ENCODE results near the gene P2RX3.
"Not testable (repeated sequence)": the region's sequence is repeated elsewhere in the genome, so short reads cannot be mapped to it uniquely, and the experiment has no call there.

P2RX3 gene

DNA sequence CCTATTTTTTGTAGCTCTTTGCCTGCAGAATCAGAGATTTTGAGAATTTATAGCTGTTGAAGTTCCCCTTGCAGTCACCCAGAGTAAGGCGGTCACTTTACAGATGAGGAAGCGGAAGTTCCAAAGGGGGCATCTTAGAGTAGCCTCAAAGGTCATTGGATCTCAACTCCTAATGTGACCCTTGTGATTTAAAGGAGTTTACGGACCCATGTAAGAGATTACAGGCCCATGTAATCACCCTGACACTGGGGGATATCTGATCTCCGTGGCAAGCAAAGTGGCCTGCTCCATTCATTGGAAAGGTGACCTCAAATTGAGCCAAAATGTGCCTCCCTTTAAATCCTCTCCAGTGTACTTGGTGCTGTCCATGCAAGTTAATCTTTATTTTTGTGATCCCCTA lies 15.7 kb downstream of the P2RX3 start:
- DNase-seq: no peak

DNA sequence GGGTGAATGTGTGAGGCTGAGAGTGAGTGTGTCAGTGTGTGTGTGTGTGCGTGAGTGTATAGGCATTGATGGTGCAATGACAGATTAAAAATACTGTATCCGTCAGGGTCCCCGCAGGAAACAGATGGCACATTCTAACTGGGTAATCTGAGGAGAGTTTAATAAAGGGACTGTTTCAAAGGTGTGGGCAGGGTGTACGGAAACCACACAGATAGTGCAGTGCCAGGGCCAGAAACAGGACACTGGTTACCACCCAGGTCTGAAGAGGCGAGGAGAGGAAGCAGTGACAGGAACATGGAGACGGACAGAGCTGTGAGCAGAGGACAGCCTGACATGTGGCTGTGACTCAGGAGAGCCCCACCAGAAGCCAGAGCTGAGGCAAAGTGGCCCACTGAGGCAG lies 16.5 kb downstream of the P2RX3 start:
- no peak for DNase-seq

DNA sequence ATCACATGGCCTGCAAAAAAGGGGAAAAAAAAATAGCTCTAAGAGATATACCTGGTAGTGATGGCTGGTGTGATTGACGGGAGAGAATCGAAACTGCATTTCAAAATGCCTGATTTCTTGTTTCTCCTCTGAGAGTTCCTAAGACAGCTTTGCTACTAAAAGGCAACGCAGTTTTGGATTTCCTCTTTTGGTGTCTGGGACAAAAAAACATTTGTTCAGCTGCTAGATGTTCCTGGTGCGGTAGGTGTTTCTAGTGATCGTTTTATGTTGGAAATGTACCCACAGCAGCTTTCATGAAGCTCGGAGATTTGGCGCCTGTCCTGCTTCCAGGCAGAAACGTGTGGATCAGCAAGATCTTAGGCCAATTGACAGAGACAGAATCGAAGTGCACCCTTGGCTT lies 18.1 kb downstream of the P2RX3 start:
- no peak for DNase-seq

DNA sequence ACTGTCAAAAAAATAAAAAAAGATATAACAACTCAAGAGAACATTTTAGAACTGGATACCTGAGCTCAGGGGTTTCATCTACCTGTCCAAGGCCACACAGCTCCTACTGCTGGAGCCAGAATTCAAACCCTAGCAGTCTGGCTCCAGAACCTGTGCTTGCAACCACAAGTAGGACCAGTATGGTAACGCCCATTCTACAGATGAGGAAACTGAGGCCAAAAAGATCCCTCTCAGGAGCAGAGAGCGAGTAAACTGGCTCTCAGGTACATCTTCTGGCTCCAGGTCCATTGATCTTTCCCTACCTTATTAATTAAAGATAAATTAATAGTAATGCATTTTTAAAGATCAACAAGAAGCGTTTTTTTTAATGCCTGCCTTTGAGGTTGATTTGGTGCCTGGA lies 19.2 kb downstream of the P2RX3 start:
- DNase-seq: no peak

DNA sequence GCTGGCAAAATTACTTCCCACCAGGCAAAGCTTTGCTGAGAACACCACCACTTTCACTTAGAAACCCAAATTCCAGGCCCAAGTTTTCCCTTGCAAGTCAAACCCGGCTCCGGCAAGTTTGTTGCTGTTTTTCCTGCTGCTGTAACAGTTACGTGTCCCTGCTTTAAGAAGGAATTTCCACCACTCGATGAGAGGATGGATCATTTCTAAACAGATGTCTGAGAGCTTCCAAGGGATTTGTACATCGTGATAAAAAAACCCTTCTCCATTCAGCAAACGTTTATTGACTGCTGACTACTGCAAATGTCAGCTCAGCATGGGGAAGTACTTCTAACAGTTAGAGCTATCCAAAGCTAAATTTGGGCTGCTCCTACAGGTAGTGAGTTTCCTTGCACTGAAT lies 19.7 kb downstream of the P2RX3 start:
- DNase-seq: no peak

DNA sequence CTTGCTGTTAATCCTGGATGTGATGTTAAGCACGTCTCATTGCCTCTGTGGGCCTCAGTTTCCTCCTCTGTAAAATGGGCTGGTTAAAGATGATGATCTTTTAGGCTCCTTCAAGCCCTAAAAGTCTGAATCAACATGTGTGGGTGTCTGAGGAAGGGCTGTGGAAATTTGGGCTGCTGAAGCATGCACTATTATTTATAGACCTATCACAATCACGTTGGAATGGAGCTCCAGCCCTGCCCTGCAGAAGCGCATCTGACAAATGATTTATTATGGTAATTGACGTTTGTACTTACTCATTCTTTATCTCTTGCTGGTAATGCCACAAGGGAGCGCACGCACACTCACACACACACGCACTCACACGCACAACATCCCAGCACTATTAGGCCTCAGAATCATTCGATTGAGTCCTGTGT lies 20.4 kb downstream of the P2RX3 start:
- no peak for DNase-seq

DNA sequence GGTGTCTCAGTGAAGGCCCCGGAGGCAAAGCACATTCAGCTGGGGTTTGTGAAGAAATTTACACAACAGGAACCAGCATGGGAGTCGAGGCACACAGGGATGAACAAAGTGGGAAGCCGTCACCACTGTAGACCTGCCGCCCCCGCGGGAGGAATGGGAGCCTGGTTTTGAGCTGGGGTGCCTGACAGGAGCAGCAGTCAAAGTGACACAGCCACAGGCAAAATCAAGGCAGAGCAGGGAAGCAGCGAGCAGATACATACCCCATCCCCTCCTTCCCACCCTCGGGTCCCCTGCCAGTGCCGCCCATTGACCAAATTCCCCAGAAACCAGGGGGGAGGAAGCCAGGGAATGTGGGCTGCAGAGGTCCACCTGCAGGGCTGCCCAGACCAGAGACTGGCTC lies 20.8 kb downstream of the P2RX3 start:
- no peak for DNase-seq

DNA sequence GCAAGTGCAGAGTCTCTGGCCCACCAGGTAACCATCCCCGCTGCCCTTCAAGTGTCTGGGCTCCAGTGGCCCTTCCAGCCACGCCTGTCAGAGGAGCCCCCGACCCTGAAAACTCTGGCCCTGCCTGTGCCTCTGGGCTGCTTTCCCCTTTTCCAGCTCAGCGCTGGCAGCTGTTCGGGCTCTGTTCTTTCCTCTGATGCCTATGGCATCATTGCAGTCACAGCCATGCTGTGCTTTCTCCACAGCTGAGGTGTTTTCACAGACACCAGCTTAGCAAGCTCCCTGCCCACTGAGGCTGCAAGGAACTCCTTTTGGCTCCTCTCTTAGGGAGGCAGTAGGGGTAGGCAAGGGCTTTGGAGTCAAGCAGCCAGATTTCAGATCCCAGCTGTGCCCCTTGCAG lies 21.2 kb downstream of the P2RX3 start:
- DNase-seq: no peak

DNA sequence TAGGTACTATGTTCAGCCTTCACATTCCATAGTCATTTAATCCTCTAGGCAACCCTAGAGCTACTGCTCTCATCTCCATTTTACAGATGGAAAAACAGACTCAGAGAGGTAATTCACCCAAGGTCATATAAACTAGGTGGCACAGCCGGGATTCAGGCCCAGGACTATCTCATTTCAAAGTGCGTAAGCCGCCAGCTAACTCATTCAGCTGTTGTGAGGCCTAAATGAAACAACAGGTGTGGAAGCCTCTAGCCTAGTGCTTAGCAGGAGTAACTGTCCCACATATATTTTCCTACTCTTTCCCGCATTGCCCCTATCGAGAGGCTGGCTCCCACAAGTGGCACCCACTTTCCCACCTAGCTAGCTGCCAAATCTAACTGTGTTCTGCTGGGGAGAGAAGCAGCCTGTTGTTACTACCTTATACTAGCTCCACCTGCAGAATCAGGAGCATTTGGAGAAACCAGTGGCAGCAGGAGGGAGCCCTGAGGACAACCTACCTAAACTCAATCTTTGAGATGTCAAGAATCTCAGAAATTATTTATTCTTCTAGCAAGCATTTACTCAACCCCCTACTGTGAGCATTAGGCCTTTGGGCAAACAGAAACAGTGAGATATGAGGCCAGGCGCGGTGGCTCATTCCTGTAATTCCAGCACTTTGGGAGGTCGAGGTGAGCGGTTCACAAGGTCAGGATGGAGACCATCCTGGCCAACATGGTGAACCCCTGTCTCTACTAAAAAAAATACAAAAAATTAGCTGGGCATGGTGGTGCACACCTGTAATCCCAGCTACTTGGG lies 21.9 kb downstream of the P2RX3 start:
- DNase-seq: no peak

DNA sequence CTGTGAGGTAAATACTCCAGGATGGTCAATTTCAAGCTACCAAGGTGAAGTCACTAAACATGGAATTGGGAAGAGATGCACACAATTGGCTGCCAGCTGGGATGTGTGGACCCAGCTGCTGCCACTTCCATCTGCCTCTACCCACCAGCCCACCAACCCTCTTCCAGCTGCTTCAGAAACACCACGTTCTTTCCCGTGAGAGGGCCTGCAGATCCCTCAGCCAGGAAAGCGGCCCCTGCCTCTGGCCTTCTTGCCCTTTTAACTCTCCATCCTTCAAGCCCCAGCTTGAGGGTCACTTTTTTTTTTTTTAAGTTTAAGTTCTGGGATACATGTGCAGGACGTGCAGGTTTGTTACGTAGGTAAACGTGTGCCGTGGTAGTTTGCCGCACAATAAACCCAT lies 22.8 kb downstream of the P2RX3 start:
- no peak for DNase-seq

DNA sequence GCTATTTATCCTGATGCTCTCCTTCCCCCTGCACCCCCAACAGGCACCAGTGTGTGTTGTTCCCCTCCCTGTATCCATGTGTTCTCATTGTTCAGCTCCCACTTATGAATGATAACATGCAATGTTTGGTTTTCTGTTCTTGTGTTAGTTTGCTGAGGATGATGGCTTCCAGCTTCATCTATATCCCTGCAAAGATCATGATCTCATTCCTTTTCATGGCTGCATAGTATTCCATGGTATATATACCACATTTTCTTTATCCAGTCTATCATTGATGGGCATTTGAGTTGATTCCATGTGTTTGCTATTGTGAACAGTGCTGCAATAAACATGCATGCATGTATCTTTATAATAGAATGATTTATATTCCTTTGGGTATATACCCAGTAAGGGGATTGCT lies 23.3 kb downstream of the P2RX3 start:
- not testable (repeated sequence) for DNase-seq

DNA sequence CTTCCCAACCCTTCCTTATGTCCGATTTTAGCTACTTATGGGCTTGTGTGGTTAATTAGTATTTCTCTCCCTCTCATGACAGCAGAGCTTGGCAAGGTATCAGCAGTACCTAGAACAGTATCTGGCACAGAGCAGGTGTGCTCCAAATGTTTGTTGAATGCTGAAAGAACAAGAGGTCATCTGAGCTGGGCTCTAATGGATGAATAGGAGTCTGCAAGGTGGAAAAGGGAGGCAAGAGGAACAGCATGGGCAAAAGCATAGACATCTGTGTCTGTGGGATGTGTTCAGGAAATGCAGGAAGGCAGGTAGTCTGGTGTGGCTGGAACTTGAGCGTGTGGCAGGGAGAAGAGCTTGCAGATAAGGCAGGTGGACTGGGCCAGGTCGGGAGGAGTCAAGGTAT lies 23.8 kb downstream of the P2RX3 start:
- no peak for DNase-seq

DNA sequence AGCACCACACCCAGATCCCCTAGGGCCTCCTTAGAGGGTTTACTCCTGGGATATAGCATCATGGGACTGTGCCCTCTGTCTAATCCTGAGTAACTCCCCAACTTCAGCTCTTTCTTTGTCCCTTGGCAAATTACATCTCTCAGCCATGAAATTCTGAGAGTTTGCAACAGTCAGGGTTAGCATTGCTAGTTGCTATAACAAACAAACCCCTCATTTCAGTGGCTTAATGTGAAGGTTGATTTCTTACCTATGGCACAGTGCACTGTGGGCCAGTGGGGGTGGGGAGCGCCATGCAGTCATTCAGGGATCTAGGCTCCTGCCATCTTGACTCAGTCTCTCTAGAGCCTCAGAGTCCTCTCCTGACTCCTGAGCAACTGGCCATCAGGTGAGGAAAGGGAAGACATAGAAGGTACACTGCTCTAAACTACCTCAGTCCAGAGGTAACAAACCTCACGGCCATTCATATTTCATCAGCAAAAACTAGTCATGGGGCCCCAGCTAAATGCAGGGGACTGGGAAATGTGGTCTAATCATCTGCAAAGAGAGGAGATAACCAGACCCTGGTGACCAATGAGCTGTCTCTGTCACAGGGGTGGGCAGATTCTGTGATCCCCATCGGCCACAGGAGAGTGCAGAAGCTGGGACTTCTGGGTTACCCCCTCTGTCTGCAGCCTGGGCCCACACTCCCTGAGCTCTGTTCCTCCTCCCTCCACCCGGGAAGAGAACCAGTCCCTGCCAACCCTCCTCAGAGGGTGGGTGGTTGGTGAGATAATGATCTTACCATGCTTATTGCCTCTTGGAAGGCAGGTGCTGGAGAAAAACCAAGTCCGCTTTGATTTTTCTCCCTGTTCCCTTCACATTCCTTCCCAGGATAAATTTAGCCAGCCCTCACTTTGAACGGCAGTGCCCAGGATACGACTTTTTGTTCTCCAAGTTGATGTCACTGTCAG lies 25.3 kb downstream of the P2RX3 start:
- no peak for DNase-seq

DNA sequence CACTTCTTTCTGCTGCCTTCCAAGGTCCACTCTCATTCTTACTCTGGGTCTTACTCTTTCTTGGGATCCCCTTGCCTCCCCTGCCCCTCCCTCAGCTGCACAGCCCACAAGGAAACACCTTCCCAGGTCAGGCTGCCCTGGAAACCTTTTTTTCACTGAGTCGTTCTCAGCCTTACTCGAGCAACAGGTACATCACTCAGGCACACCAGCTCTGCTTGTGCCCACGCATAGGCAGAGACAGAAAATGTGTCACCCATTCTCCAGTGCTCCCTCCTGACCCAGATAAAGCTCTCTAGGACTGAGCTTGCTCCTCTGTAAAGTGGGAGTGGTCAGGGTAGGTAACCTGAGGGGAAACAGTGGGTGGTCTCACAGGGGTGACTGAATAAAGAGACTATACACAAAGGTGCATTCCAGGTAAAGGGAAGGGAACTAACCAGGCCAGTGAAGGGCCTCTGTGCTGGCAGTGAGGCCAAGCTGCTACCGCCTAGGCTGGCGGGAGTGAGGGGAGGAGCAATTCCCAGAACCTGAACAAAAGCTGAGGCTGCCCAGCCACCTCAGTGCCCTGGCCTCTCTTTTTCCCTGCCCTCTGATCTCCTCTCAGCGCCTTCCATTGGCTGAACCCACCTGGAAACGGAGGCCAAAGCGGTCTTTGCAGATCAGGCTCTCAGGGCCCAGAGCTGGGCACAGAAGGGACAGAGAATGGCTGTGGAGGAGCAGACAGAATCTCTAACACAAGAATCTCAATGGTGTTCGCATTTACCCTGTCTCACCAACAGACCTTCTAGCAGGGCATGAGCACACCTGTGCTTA lies 26.9 kb downstream of the P2RX3 start:
- no peak for DNase-seq

DNA sequence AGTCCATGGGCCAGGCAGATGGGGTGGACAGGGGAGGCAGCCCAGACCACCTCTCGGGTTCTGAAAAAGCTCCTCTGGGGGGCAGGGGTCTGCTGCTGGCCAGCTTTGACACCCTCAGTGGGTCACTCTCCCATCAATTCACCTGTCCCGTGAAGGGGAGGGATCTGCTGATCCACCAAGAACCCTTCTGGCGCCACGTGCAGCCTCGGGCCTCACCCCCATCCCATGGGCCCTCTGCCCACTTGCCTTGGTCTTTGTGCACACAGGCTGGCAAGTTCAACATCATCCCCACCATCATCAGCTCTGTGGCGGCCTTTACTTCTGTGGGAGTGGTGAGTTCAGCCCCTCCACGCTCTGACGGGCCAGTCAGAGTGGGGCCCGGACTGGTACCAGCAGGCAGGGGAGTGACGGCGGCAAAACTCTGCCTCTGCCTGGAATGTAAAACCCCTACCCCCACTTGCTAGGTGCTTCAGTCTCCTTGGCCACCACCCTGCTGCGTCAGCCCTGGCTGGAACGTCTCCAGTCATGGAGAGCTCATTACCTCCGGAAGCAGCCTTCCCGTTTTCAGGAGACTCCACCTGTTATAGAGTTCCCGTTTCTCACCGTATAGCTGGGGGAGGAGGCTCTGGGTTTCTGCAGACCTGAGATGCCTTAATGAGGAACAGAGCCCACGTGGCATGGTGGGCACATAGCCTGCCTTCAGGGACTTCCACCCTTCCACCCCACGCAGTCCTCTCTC lies 30.1 kb downstream of the P2RX3 start:
- DNase-seq: no peak

DNA sequence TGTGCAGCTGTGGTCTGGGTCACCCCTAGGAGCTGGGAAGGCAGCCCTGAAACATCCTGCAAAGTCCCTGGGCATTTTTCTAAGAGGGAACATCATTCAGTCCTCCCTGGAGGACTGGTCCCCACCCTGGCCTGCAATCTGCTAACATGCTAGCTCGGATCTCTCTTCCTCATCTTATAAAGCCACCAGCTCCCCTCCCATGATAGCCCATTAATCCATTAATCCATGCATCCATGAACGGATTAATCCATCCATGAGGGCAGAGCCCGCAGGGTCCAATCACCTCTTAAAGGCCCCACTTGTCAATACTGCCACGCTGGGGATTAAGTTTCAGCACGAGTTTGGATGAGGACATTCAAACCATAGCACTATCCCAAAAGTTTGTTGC lies 30.7 kb downstream of the P2RX3 start:
- DNase-seq: no peak

DNA sequence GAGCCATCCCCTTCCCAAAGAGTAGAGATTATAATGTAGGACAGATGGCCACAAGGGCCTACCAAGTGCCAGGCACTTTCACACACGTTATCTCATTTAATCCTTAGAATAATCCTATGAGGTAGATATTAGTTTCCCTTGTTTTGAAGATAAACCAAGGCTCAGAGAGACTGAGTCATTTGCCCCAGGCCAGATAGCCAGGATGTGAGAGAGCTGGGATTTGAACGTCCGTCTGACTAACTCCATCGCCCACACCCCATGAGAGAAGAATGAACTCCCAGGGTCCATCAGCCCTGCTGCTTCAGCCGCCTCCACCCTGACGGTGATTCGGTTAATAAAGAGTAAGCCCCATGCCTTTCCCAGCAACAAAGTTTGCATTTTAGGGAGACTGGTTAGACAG lies 32.1 kb downstream of the P2RX3 start:
- no peak for DNase-seq

DNA sequence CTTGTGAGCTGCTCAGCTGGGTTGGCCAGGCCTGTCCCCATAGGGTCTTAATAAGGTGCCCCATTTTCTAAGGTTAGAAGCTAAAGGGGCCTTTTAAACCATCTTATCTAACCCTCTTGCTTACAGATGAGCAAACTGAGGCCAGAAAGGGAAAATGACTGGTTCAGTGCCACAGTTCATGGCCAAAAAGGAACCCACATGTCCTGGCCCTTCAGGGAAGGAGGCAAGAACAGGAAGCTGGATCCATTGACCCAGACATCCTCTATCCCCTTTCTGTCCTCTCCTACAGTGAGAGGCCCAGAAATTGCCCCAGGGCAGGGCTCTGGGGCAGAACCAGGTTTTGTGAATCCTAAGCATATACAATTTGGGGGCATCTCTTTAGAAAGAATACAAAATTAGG lies 32.8 kb downstream of the P2RX3 start:
- no peak for DNase-seq

DNA sequence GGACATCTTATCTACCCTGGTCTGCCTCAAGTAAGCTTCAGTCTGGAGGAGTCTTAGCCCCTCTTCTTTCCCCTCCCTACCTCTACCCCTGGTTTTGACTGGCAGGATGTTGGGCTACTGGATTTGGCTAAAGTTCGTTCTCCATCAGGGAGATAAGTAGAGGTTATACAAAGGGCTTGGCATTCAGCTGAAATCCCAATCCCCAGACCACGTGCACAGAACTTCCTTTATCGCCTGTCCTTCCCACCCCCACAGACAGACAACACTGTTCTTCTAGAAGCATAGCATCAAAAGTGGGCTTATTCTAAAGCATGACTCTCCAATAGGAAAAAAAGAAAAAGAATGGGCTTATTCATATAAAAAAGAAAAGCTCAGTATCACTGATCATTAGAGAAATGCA lies 35.0 kb downstream of the P2RX3 start:
- DNase-seq: no peak

DNA sequence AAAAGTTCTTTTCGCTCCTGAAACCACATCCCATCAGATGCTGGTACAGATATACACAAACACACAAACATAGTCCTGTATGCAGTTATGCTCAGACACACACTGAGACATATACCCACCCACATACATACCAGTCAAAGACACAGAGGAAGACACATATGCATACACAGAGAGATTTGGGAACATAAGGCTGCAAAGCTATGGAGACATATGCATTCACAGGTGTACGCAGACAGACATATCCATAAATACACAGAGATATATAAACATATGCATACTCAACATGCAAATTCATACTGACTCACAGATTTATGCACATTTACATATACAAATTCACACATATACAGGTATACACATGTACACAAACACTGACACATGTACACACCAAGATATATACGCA lies 36.8 kb downstream of the P2RX3 start:
- DNase-seq: no peak

DNA sequence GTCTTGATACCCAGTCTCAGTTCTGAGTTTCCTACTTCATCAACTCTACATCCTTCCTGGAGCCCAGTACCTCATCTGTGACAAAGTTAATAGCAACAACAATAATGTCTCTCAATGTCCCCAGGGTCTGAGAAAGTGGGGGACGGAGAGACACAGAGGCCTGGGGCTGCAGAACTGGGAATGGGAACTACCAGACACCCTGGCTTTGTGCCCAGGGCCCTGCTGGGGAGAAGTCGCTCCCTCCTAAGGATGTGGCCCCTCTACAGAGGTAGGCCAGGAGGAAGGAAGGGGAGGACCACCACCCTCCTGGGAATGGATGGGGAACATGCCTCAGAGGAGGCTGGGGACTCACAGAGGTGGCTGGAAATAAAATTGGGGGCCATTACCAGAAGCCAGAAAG lies 37.3 kb downstream of the P2RX3 start:
- DNase-seq: no peak
